HG02678 (cell line): ENCODE measurements around the gene PTBP3.
A peak's percentile ranks its signal among the peaks of the same experiment; 100 is the strongest.
"Not testable (repeated sequence)": the region's sequence is repeated elsewhere in the genome, so short reads cannot be mapped to it uniquely, and the experiment has no call there.

ENCODE experiments used
- ATAC-seq: cut with Tn5 transposase; IDR thresholded peaks from one replicate; pipeline ENCODE4 v1.9.1; 2021; ENCODE audit warnings: mild to moderate bottlenecking, moderate library complexity; ENCODE audit not compliant: unreplicated experiment

PTBP3 gene

DNA sequence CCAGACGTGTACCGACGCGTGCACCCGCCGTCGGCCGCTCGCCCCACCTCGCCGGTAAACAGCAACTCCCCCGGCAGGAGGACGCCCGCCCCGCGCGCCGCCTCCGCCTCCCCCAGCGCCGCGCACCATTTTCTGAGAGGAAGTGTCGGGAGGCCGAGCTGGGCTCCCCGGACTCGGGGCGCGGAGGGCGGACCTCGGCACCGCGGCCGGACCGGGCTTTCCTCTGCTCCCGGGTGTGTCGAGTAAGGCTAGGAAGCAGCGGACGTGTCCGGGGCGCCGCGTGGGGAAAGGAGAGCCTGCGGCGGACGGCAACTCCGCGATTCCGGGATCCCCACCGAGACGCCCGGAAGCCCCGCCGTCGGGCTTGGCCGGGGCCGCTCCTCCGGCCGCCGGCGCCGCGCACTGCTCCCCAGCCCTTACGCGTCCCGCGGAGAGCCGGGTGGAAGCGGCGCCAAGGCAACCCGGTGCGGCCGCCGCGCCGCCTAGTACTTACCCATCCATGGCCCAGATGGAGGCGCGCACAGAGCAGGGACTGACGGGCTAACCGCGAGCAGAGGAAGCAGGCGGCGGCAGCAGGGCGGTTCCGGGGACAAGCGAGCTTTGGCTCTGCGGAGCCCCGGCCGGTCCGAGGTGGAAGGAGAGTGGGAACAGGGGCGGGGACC lies at the start of gene PTBP3:
Gene PTBP3, minus strand, starts transcription at position 643 of the 662 bp plus-strand sequence. CDS start 35,754 bp downstream, outside the sequence.
- ATAC-seq, result peak; percentile 55

- no peak for ATAC-seq
Observed at GRCh38 chr9:112382501-112383364, 49.3 kb upstream of the PTBP3 start.

DNA sequence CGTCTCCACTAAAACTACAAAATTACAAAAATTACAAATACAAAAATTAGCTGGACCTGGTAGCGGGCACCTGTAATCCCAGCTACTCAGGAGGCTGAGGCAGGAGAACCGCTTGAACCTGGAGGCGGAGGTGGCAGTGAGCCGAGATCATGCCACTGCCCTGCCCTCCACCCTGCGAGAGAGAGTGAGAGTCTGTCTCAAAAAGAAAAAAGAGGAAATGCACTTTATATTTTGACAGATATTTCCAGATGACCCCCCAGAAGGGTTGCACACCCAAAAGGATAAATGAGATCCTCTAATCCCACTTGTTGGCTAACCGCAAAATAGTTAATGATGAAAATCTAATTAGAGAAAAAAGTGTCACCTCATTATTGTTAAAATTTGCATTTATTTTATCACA lies 48.6 kb upstream of the PTBP3 start:
- ATAC-seq, result no peak

GRCh38 chr9:112380825-112381221 lies 47.4 kb upstream of the PTBP3 start:
- ATAC-seq, result no peak

- peak; percentile 19 for ATAC-seq
Observed at GRCh38 chr9:112380102-112380824, 46.8 kb upstream of the PTBP3 start, which contains the start of gene HSDL2. Gene HSDL2 (plus strand): TSS chr9:112380108. CDS start chr9:112380164, 56 bp downstream.

DNA sequence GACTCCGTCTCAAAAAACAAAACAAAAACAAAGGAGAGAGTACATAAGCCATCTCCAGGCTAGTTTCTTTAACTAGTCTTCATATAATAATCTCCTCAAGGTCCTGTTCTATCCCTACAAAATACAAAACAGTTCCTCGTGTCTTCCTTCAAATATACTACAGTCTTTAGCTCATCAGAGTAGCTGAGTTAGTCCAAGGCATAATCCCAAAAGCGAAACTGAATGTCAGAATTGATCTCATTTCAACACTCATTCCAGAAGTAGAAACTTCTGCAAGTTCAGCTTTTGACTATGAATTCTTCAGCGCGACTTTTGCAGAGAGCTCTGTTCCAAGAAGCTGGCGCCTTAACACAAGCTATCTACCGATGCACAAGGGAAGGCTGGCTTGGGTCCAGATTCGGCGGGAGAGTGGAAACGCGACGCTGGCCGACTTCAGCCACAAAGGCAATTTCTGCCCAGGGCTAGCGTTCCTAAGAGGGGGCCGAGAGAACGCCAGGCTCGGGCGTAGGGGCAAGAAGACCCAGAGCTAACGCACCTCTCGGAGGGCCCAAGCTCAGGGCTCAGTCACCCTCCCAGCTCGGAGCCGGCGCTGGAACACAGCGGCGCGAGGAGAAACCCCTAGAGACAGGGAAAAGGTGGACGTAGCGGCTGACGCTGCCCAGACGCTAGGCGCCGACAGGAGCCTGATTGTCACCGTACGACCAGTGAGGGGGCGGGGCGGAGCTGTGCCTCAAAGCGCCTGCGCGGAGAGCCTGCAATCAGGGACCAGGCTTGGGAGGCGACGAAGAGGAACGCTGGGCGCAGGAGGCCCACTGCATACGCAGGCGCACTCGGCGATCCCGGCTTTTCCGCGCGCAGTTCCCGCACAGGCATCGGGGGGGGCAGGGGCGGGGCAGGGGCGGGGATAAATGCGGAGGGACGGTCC lies 46.0 kb upstream of the PTBP3 start:
- peak; percentile 86 for ATAC-seq

- ATAC-seq, result peak; percentile 5
Observed at GRCh38 chr9:112378328-112379176, 45.1 kb upstream of the PTBP3 start.

DNA sequence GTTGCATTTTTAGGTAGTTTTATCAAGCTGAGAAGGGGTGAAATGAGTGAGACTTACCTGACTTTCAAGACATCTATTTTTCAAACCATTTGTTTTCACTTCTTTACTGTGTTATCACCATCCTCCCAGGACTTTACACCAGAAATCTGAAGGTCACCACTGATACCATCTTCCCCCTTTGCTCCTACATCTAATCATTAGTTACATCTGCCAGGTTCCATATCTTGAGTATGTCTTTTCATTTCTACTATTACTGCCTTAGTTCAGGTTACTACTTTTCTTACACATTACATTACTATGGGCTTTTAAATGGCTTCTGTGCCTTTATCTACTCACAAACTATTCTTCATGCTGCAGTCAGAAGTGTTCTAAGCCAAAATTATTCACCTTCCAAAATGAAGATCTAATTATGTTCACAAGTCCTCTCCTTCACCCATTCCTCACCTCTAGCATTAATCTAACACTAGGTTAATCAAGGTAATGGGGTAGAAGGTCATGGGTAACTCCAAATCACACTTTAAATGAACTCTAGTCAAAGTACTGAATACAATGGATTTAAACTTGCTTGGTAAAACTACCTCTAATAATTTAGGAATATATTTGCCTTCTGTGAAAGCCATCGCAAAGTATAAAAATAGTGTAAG lies 44.4 kb upstream of the PTBP3 start:
- ATAC-seq, result no peak

- no peak for ATAC-seq
Observed at GRCh38 chr9:112377087-112377486, 43.7 kb upstream of the PTBP3 start.

DNA sequence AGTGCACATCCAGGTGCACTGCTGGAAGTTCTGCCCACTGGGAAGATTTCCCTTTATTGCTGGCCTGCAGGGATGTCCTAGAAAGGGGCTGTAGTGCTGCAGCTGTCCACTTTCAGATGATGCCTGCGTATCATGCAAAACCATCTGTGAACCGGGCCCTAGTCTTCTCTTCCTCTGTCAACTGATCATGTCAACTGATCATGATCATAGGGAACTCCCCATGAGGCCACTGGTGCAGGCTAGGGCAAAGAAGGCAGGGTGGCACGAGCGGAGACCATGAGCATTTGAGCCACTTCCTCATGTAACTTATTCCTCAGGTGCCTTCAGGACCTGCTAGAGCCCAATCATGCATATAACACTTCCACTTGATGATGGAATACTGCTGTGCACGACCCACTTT lies 41.9 kb upstream of the PTBP3 start:
- ATAC-seq, result no peak

DNA sequence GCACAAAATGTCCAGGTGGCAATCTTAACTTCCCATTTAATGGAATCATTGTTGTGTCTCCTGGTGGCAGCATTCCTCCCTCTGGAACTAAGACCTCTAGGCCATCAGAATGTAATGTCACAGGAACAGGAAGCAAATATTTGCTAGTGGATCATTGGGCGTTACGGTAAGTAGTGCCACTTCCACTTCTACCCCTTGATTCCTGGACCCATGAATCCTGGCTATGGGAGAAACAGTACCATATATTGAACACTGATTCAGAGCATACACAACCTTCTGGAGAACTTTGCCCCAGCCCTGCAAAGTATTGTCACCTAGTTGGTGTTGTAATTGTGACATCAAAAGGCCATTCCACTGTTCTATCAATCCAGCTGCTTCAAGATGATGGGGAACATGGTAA lies 40.8 kb upstream of the PTBP3 start:
- not testable (repeated sequence) for ATAC-seq

DNA sequence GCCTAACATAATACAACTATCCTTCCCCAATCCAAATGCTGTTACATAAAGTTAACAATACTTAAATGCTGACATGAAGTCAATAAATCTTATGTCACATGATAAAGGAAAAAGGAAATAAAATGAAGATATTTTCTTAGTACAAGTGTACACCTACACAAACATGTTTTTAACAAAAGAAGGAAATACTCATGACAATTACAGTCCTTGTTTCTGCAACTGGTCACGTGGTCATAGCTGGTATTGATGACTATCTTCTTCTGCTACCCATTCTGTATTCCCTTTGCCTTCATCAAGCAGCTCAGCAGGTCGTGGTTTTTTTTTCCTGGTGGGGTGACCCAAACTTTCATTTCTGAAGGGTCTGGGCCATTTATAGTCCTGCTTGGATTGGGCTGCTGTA lies 40.2 kb upstream of the PTBP3 start:
- ATAC-seq, result not testable (repeated sequence)

GRCh38 chr9:112371060-112371459 lies 37.6 kb upstream of the PTBP3 start:
- no peak for ATAC-seq

- ATAC-seq, result no peak
Observed at GRCh38 chr9:112369817-112370216, 36.4 kb upstream of the PTBP3 start.

DNA sequence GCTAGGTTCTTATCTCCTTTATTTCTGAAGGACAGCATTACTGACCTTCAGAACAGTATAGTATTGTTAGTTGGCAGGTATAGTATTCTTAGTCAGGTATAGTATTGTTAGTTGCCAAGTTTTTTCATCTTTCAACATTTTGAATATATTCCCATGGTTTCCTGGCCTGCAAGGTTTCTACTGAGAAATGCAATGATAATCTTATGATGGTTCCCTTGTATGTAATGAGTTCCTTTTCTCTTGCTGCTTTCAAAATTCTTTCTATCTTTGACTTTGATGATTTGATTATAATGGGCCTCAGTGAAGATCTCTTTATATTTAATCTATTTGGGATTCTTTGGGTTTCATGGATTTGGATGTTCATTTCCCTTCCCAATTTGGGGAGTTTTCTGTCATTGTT lies 34.0 kb upstream of the PTBP3 start:
- ATAC-seq, result no peak

GRCh38 chr9:112366591-112366990 lies 33.2 kb upstream of the PTBP3 start:
- ATAC-seq, result no peak

GRCh38 chr9:112365257-112365656 lies 31.8 kb upstream of the PTBP3 start:
- ATAC-seq, result not testable (repeated sequence)

DNA sequence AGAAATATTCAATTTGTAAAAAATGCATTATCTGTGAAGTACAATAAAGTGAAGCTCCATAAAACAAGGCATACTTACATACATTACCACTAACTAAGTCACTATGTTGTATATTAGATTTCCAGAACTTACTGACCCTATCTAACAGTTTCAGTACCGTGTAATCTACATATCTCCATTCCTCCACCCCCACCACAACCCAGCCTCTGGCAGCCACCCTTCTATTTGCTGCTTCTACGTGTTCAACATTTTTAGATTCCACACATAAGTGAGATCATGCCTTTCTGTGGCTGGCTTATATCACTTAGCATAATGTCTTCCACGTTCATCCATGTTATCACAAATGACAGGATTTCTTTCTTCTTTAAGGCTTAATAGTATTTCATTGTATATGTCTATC lies 31.3 kb upstream of the PTBP3 start:
- no peak for ATAC-seq

DNA sequence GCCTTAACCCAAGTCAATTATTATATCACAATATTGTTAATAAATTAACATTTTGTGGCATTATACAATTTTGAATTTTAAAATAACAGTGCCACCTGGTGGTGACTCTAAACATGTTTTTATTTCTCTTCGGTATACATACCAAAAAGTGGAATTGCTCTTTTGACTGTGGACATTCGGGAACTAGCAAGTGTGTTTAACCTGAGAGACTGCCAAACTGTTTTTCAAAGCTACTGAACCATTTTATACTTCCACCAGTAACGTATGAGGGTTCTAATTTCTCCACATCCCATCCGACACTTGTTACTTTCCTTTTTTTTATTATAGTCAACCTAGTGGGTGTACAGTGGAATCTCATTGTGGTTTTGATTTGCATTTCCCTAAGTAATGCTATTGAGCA lies 28.2 kb upstream of the PTBP3 start:
- ATAC-seq, result no peak
